ACC112 (cell line): ENCODE results near the gene UQCRQ.

ENCODE experiments used
- H2AFZ ChIP-seq: fragments of 200-600 bp; sonication (generic); one replicate; pipeline ENCODE4 v1.6.0; 2017; ENCODE audit warnings: antibody characterized with exemption, low read length; ENCODE audit not compliant: unreplicated experiment
- H3K27ac ChIP-seq: fragments of 200-600 bp; sonication (generic); 2 replicates; pipeline ENCODE4 v1.5.1; 2014; ENCODE audit warnings: low read depth, mild to moderate bottlenecking, antibody characterized with exemption, low read length, moderate library complexity
- H3K27me3 ChIP-seq: fragments of 200-600 bp; sonication (generic); 2 replicates; pipeline ENCODE4 v1.6.1; 2014; ENCODE audit warnings: mild to moderate bottlenecking, antibody characterized with exemption, low read length, moderate library complexity, mixed read lengths; ENCODE audit not compliant: insufficient read depth
- H3K36me3 ChIP-seq: fragments of 200-600 bp; sonication (generic); 2 replicates; pipeline ENCODE4 v1.6.1; 2016; ENCODE audit warnings: mild to moderate bottlenecking, antibody characterized with exemption, low read length, moderate library complexity, mixed read lengths; ENCODE audit not compliant: insufficient read depth
- H3K4me1 ChIP-seq: fragments of 200-600 bp; sonication (generic); one replicate; pipeline ENCODE4 v1.6.1; 2016; ENCODE audit warnings: low read length, mixed read lengths; ENCODE audit not compliant: insufficient read depth, unreplicated experiment, control insufficient read depth
- H3K4me3 ChIP-seq: fragments of 200-600 bp; sonication (generic); 2 replicates; pipeline ENCODE4 v1.5.1; 2014; ENCODE audit warnings: mild to moderate bottlenecking, low read depth, low read length
- H3K79me2 ChIP-seq: fragments of 200-600 bp; sonication (generic); one replicate; pipeline ENCODE4 v1.6.0; 2016; ENCODE audit warnings: low read length; ENCODE audit not compliant: control insufficient read depth, unreplicated experiment, insufficient read depth

UQCRQ gene

DNA sequence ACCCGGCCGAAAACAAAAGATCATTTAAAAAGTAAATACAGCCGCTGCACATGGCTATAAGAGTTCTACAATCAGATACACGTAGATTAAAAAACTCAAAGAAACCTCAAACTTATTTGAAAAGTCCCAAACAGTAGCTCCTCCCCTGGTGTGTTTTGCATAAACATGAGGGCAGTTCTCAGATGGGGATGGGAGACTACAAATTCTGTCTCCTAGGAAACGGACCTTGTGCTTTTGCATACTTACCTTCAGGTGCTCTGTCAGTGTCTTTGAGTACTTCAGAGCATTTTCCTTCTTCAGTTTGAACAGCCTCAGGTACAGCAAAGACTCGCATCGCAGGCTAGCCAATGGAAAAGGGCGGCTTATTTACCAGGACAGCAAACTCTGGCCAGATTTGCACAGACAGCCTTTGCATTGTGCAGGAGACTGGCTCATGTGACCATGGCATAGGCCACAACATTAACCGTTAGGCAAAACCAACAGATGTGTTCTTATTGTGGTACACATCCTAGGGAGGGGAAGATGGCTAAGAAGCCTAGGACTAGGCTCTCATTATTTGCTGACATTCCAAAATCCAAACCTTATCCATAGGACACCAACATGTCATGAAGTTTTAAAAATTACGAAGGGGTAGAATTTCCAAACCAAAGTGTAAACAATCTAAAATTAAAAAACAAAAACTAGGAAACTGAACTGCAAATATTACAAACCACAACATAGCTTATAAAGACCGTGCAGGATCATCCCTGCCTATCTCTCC is 19.8 kb downstream of the UQCRQ start:
- no peaks in the 10 kb centered on the region for H3K4me1 ChIP-seq
- H3K27ac ChIP-seq = no peak overlapping the region
- no peak overlapping the region for H2AFZ ChIP-seq
- H3K27me3 ChIP-seq = no peaks in the 10 kb centered on the region
- H3K36me3 ChIP-seq = peaks cover 36% of the 10 kb centered on the region
- H3K79me2 ChIP-seq = peaks cover 5% of the 10 kb centered on the region
- no peak overlapping the region for H3K4me3 ChIP-seq

DNA sequence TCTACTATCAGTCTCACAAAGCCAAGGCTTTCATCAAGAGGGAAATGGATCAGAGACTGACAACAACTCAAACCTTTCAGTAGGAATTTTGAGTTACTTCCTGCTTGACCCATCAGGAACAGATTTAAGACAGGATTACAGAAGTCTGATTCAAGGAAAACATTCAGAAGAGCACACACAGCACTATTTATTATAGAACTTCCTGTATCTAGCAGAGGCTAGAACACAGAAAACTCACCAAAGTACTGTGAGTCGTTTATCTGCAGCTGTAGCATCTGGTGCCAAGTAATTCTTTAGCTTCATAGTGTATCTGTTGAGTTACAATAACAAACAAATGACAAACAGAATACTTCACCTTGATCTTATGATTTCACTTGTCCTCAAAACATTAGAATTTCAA is 20.8 kb downstream of the UQCRQ start:
- Histone ChIP-seq H3K4me3 (no peak overlapping the region), H3K79me2 (peaks cover 6% of the 10 kb centered on the region), H3K36me3 (peaks cover 38% of the 10 kb centered on the region), H2AFZ (no peak overlapping the region), H3K4me1 (no peaks in the 10 kb centered on the region), H3K27ac (no peak overlapping the region), H3K27me3 (no peaks in the 10 kb centered on the region)

DNA sequence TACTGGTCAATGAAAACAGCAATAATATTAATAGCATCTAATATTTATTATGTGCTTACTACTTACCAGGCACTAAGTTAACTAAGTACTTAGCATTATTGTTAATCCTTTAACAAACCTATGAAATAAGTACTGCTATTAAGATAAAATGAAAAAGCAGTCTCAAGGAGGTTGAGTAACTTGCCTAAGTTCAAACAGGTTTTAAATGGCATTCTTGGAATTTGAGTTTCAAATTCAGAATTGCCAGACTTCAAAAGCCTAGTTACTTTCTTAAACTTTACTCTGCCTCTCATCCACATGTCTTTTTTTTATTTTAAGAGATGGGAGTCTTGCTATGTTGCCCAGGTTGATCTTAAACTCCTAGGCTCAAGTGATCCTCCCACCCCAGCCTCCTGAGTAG is 23.1 kb downstream of the UQCRQ start:
- Histone ChIP-seq H3K27ac (no peak overlapping the region), H3K36me3 (peaks cover 48% of the 10 kb centered on the region), H3K79me2 (peaks cover 13% of the 10 kb centered on the region), H2AFZ (no peak overlapping the region), H3K4me1 (no peaks in the 10 kb centered on the region), H3K27me3 (no peaks in the 10 kb centered on the region), H3K4me3 (no peak overlapping the region)

DNA sequence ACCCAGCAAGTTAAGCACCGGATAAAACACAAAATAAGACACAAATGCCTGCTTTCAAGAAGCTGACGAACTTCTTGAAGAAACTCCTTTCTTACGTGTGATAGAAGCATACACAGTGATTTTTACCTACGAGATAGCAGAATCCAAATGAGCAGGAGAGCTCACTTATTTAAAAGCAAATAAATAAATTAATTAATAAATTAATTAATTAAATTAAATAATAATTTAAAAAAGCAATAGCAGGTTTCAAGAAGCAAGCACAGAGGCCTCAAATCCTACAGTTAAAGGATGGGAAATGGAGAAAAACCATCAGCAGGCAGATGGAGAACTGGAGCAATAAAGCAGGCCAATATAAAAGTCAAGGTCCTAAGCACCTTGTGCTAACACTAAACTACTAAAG is 24.4 kb downstream of the UQCRQ start:
- H3K27ac ChIP-seq = no peak overlapping the region
- H3K79me2 ChIP-seq = peaks cover 21% of the 10 kb centered on the region
- peaks cover 56% of the 10 kb centered on the region for H3K36me3 ChIP-seq

DNA sequence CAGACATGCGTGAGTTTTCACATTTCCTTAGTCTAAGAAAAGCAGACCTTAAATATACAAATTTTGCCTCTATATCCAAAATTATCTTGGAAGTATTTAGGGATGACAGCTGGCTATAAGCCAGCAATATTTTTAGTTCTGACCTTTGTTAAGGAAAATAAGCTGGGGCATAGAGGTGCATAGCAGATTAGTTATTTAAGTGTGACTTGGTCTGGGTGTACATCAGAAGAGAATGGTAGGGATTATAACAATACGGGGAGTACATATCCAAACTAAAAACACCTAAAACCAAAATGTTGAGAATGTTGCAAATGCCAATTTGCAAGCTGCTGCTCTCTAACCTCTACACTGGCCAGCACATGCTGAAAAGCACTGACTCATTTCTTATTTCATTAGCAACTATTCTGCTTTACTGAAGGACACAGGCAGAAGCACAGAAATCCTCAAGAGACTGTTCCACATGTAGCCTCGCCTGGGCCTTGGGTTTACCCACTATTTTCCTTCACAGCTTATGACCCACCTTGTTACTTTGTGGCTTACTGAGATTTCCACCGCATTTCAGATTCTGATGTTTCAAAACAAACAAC is 29.4 kb downstream of the UQCRQ start:
- Histone ChIP-seq H2AFZ (no peak overlapping the region), H3K36me3 (peaks cover 63% of the 10 kb centered on the region), H3K27me3 (no peaks in the 10 kb centered on the region), H3K4me1 (no peaks in the 10 kb centered on the region), H3K79me2 (peaks cover 30% of the 10 kb centered on the region), H3K27ac (peak overlapping the region; percentile 15; the same call in 1 of the 2 replicates), H3K4me3 (no peak overlapping the region)

More for the DNA sequence above, 24.4 kb downstream of the UQCRQ start:
- Histone ChIP-seq H3K27me3 (no peaks in the 10 kb centered on the region), H3K4me3 (no peak overlapping the region), H3K4me1 (no peaks in the 10 kb centered on the region), H2AFZ (no peak overlapping the region)

DNA sequence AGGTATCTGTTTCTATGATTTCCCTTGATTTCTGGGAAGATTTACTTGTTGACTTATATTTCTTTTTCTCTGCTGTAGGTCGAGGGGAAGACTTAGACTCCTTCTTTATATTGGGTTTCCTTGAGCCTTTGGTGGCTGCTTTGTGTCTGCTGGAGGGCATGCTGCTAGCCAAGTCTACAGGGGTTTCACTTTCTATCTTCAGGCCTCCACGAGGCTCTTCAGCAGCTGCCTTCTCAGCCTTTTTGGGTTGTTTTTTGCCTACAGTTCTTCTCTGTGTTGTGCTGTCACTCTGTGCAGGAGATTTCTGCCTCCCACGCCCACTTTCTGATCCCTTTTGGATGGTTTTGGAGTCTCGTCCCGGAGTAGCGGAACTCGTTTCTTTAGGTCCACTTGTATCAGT is 30.2 kb downstream of the UQCRQ start:
- H3K36me3 ChIP-seq = peaks cover 63% of the 10 kb centered on the region
- H3K4me3 ChIP-seq = no peak overlapping the region
- H3K27ac ChIP-seq = peak overlapping the region; percentile 15; the same call in 1 of the 2 replicates
- H3K27me3 ChIP-seq = no peaks in the 10 kb centered on the region
- peaks cover 30% of the 10 kb centered on the region for H3K79me2 ChIP-seq
- H3K4me1 ChIP-seq = no peaks in the 10 kb centered on the region
- no peak overlapping the region for H2AFZ ChIP-seq

DNA sequence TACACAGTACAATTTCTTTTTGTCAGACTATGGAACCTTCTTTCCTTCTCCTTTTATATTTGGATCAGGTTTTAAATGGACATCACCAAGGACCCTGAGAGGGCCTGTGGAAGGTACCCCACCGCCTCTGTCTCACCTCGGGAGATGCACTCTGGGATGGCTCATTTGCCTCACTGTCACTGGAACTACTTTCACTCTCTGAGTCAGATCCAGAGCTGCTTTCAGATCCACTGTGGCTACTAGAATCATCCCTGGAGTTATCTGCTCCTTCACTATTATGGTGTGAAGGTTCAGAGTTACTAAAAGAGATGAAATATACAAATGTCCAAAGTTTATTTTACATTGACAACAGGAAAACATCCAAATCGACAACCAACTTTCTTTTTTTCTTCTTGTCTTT is 31.7 kb downstream of the UQCRQ start:
- Histone ChIP-seq H3K79me2 (peaks cover 30% of the 10 kb centered on the region), H3K27me3 (no peaks in the 10 kb centered on the region), H3K4me1 (no peaks in the 10 kb centered on the region), H3K36me3 (peaks cover 54% of the 10 kb centered on the region), H3K4me3 (no peak overlapping the region), H3K27ac (no peak overlapping the region), H2AFZ (no peak overlapping the region)

DNA sequence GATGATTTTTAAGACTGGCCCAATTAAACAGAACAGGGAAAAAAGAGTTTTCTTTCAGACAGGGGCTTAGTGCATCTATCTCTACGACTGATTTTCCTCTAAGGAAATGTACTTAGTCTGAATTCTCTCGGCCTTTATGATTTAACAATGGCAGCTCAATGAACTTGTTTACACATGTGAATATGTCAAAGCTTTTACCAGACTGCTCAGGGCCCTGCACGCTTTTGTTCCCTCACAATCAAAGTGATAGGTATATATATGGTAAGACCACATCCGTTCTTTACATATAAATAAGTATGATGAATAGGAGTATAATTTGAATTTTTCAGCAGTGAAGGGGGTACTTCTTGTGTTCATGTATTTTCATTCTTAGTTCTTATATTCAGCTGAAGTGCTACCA is 34.6 kb downstream of the UQCRQ start:
- H3K27me3 ChIP-seq = no peaks in the 10 kb centered on the region
- peaks cover 28% of the 10 kb centered on the region for H3K79me2 ChIP-seq
- no peak overlapping the region for H3K27ac ChIP-seq
- no peak overlapping the region for H3K4me3 ChIP-seq
- H3K36me3 ChIP-seq = peaks cover 38% of the 10 kb centered on the region
- H3K4me1 ChIP-seq = no peaks in the 10 kb centered on the region
- no peak overlapping the region for H2AFZ ChIP-seq

DNA sequence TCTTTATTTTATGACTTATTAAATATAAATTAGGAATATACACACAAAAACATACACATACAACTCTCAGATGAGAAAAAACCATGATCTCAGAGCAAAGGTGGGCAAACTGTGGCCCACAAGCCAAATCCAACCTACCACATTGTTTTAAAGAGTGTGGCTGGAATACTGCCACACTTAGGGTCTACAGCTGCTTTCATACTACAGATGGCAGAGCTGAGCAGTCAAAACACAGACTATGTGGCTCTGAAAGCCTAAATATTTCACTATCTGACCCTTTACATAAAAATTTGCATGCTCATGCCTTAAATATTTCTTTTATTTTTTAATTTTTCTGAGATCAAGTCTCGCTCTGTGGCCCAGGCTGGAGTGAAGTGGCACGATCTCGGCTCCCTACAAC is 35.3 kb downstream of the UQCRQ start:
- Histone ChIP-seq H3K4me1 (no peaks in the 10 kb centered on the region), H2AFZ (no peak overlapping the region), H3K27me3 (no peaks in the 10 kb centered on the region), H3K27ac (no peak overlapping the region), H3K36me3 (peaks cover 34% of the 10 kb centered on the region), H3K79me2 (peaks cover 28% of the 10 kb centered on the region), H3K4me3 (no peak overlapping the region)

DNA sequence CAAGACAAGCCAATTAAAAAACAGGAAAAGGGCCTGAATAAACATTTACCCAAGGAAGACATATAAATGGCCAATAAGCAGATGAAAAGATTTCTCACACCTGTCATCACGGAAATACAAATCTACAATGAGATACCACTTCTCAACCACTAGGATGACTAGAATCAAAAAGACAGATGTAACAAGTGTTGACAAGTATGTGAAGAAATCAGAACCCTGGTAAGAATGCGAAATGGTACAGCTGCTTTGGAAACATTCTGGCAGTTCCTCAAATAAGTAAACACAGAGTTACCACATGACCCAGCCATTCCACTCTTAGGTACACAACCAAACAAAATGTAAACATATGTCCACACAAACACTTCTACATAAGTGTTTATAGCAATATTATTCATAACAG is 39.5 kb downstream of the UQCRQ start:
- no peak overlapping the region for H3K27ac ChIP-seq
- H3K79me2 ChIP-seq = peaks cover 45% of the 10 kb centered on the region
- H2AFZ ChIP-seq = no peak overlapping the region
- H3K4me3 ChIP-seq = no peak overlapping the region
- no peaks in the 10 kb centered on the region for H3K27me3 ChIP-seq
- no peaks in the 10 kb centered on the region for H3K4me1 ChIP-seq
- H3K36me3 ChIP-seq = peaks cover 25% of the 10 kb centered on the region

DNA sequence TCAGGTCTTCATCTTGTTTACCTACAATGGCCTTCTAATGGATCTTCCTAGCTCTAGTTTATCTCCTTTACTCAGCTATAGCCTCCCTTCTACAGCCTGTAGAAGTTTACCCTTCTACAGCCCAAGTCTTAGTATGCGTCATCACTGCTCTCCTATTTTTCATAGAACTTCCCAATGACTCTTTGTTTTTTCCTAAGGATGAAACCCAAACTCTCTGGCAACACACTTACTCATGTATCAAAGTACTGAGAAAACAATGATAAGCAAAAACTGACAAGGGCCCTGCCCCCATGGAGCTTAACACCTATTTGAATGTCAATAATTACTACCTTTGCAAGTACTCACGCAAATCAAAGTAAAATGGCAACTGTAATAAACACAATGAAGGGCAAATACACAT is 40.7 kb downstream of the UQCRQ start:
- H3K36me3 ChIP-seq = peaks cover 31% of the 10 kb centered on the region

More for the DNA sequence above, 40.7 kb downstream of the UQCRQ start:
- H3K27me3 ChIP-seq = no peaks in the 10 kb centered on the region
- H2AFZ ChIP-seq = no peak overlapping the region
- no peak overlapping the region for H3K4me3 ChIP-seq
- no peaks in the 10 kb centered on the region for H3K4me1 ChIP-seq
- peaks cover 49% of the 10 kb centered on the region for H3K79me2 ChIP-seq
- H3K27ac ChIP-seq = no peak overlapping the region
